Thymus (tissue), 14 donors: ENCODE data around the gene MGRN1. TPM values are rescaled to one million over a fixed set of nuclear protein-coding genes. Genes with fewer than 3 reads are reported as not detected.
A peak's percentile ranks its signal among the peaks of the same experiment; 100 is the strongest.

Experiments
- DNase-seq, 9 donors: peaks; one replicate each; pipeline ENCODE4 v3.0.0-alpha.2; 2013; ENCODE audit warnings: low spot score in 9 of 9, low read depth in 6 of 9, missing footprints in 1 of 9
- H3K27ac ChIP-seq, 2 donors: one replicate each; pipeline ENCODE4 v1.5.1; 2013; ENCODE audit warnings: control low read depth in 1 of 2, low read depth in 1 of 2, low read length in 1 of 2, mild to moderate bottlenecking in 1 of 2, moderate library complexity in 1 of 2
- H3K27me3 ChIP-seq, 2 donors: one replicate each; pipeline ENCODE4 v1.5.1; 2013; ENCODE audit warnings: low read length in 1 of 2; ENCODE audit not compliant: control insufficient read depth in 2 of 2, insufficient read depth in 1 of 2
- H3K36me3 ChIP-seq, 2 donors: one replicate each; pipeline ENCODE4 v1.5.1; 2013; ENCODE audit warnings: low read length in 1 of 2, mild to moderate bottlenecking in 1 of 2, moderate library complexity in 1 of 2; ENCODE audit not compliant: control insufficient read depth in 2 of 2, insufficient read depth in 2 of 2
- H3K4me1 ChIP-seq, 2 donors: one replicate each; pipeline ENCODE4 v1.5.1; 2013; ENCODE audit warnings: low read length in 2 of 2; ENCODE audit not compliant: control insufficient read depth in 2 of 2, insufficient read depth in 2 of 2
- H3K4me3 ChIP-seq, 2 donors: one replicate each; pipeline ENCODE4 v1.5.1; 2013; ENCODE audit warnings: low read length in 2 of 2, control low read depth in 1 of 2, mild to moderate bottlenecking in 1 of 2
- H3K9me3 ChIP-seq, 2 donors: one replicate each; pipeline ENCODE4 v1.5.1; 2013; ENCODE audit warnings: low read length in 1 of 2, mild to moderate bottlenecking in 1 of 2; ENCODE audit not compliant: control insufficient read depth in 2 of 2, insufficient read depth in 1 of 2
- WGBS: extraction: QIAGEN DNeasy Blood & Tissue Kit; methylation state at CpG from one replicate; pipeline ENCODE4 v1.1.7; 2013; 5-methylcytosine and 5-hydroxymethylcytosine counted together
- long read RNA-seq, 10 donors: transcript quantifications; one replicate each; lab custom pipeline, GENCODE V29; 2026
- polyA plus RNA-seq: library from polyadenylated mRNA; stranded (reverse); fragments of 200-250 nt; gene quantifications from one replicate; pipeline ENCODE4 v1.2.3, GENCODE V29; 2013
- total RNA-seq: library from RNA; stranded (reverse); fragments of 120-200 nt; gene quantifications from one replicate; pipeline ENCODE4 v1.2.4, GENCODE V29; 2013
- donor health status: healthy.

Gene MGRN1
- total RNA-seq (8.4 TPM), polyA plus RNA-seq (16.0 TPM)
- long read RNA-seq, donor 1, partial matches to known transcripts: 0 of 1 reads
- long read RNA-seq, donor 1, other reads (novel, unspliced or antisense): 0 of 1 reads
- long read RNA-seq, donor 2: 0 reads
- long read RNA-seq, donor 3, full-length matches to known transcripts: 4 of 4 reads
- long read RNA-seq, donor 3, partial matches to known transcripts: 0 of 4 reads
- long read RNA-seq, donor 3, other reads (novel, unspliced or antisense): 0 of 4 reads
- long read RNA-seq, donor 4, partial matches to known transcripts: 0 of 1 reads
- long read RNA-seq, donor 4, other reads (novel, unspliced or antisense): 0 of 1 reads
- long read RNA-seq, donor 5, full-length matches to known transcripts: 2 of 2 reads
- long read RNA-seq, donor 5, partial matches to known transcripts: 0 of 2 reads
- long read RNA-seq, donor 5, other reads (novel, unspliced or antisense): 0 of 2 reads
- long read RNA-seq, donor 6, partial matches to known transcripts: 0 of 5 reads
- long read RNA-seq, donor 6, other reads (novel, unspliced or antisense): 0 of 5 reads
- long read RNA-seq, donor 7, partial matches to known transcripts: 0 of 2 reads
- long read RNA-seq, donor 7, other reads (novel, unspliced or antisense): 0 of 2 reads
- long read RNA-seq, donor 8, partial matches to known transcripts: 0 of 1 reads
- long read RNA-seq, donor 8, other reads (novel, unspliced or antisense): 0 of 1 reads
- long read RNA-seq, donor 9, partial matches to known transcripts: 0 of 1 reads
- long read RNA-seq, donor 9, other reads (novel, unspliced or antisense): 0 of 1 reads
- long read RNA-seq, donor 10, transcript MGRN1-201 (17 exons, 3,968 nt): major isoform, 6 of 7 reads
- long read RNA-seq, donor 10, partial matches to known transcripts: 0 of 7 reads
- long read RNA-seq, donor 10, other reads (novel, unspliced or antisense): 0 of 7 reads

DNA sequence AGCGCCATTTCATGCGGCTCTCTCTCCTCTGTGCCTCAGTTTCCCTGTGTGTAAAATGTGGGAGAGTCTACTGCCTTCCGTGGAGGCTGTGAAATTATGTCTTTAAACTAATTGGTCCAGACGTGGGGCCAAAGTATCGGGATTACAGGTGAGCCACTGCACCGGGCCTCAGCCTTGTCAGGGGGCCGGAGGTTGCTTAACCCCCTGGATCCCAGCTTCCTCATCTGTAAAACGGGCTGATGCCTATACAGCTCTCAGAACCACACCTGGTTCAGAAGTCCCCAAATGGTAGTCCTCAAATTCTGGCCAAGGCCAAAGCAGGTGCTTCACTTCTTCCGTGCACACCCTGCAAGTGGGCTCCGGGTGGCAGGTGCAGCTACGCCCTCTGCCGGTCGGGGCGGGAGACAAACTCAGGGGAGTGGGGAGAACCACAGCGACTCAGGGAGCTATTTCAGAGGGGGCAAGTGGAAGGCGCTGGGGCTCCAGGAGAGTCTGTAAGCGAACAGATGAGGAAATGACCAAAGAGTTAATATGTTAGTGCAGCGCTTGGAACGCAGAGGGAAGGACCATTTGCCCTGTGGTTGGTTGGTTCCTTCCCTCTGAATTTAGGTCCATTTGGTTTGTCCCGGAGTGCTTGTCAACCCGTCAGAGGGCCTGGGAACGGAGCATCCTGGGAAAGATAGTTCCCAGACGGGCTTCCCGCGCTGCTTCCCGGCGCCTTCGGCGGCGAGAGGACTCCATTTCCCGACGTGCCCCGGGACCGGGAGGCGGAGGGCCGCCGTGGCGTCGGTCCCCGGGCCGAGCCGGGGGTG, at the start of gene MGRN1:
TSS of gene MGRN1 (plus strand) at position 812 of the 812 bp plus-strand sequence. CDS start 135 bp downstream, outside the sequence.
- Histone ChIP-seq H3K4me3 (peak within 1 kb of the TSS; percentile 68 to 98), H3K36me3 (peaks cover 8 to 9% of the 10 kb centered on the region in 2 donors), H3K4me1 (peaks cover 14 to 20% of the 10 kb centered on the region in 2 donors), H3K9me3 (peaks cover 0 to 3% of the 10 kb centered on the region in 2 donors), H3K27ac (peak within 1 kb of the TSS; percentile 91 to 92), H3K27me3 (no peaks in the 10 kb centered on the region)
- DNase-seq: peak; percentile 93 to 98 (median 95)
- WGBS: 13% methylated on average over 42 of the region's 42 CpGs

- 50% methylated on average over 11 of the region's 11 CpGs for WGBS
- H3K36me3 ChIP-seq: no peaks in the 10 kb centered on the region
- DNase-seq: peak in 2 of 9 donors; percentile 24 to 38
- H3K27me3 ChIP-seq: no peaks in the 10 kb centered on the region
- H3K27ac ChIP-seq: no peak overlapping the region
- H3K4me1 ChIP-seq: peaks cover 0 to 14% of the 10 kb centered on the region in 2 donors
- no peak overlapping the region for H3K4me3 ChIP-seq
- no peaks in the 10 kb centered on the region for H3K9me3 ChIP-seq
Measured at GRCh38 chr16:4574919-4575705, 49.5 kb upstream of the MGRN1 start.

- WGBS: 98% methylated on average over 15 of the region's 15 CpGs
- peaks cover 0 to 14% of the 10 kb centered on the region in 2 donors for H3K4me1 ChIP-seq
- H3K36me3 ChIP-seq: no peaks in the 10 kb centered on the region
- H3K4me3 ChIP-seq: no peak overlapping the region
- no peak overlapping the region for H3K27ac ChIP-seq
- H3K9me3 ChIP-seq: no peaks in the 10 kb centered on the region
- no peaks in the 10 kb centered on the region for H3K27me3 ChIP-seq
- DNase-seq: no peak
Measured at GRCh38 chr16:4576008-4576407, 48.6 kb upstream of the MGRN1 start.

GRCh38 chr16:4578961-4579530, 45.6 kb upstream of the MGRN1 start:
- H3K4me3 ChIP-seq: no peak overlapping the region
- peaks cover 0 to 14% of the 10 kb centered on the region in 2 donors for H3K4me1 ChIP-seq
- WGBS: 87% methylated on average over 13 of the region's 13 CpGs
- no peak overlapping the region for H3K27ac ChIP-seq
- no peaks in the 10 kb centered on the region for H3K36me3 ChIP-seq
- no peaks in the 10 kb centered on the region for H3K27me3 ChIP-seq
- peak in 1 of 9 donors; percentile 18 for DNase-seq
- H3K9me3 ChIP-seq: no peaks in the 10 kb centered on the region

DNA sequence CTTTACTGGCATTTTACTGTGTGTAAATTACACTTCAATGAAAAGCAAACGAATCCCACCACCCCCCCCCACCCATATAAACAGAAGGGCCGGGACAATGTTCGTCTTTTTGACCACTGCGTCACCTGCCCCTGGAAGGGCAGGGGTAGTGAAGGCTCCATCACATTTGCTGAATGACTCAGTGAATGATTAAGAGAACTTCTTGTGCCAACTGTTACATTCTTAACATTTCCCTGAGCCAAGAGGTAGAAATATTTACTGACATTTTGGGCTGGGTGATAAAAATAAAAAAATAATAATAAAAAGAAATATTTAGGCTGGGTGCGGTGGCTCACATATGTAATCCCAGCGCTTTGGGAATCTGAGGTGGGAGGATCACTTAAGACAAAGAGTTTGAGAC, 44.4 kb upstream of the MGRN1 start:
- Histone ChIP-seq H3K4me3 (no peak overlapping the region), H3K36me3 (no peaks in the 10 kb centered on the region), H3K27me3 (no peaks in the 10 kb centered on the region), H3K4me1 (peaks cover 0 to 5% of the 10 kb centered on the region in 2 donors), H3K9me3 (no peaks in the 10 kb centered on the region), H3K27ac (no peak overlapping the region)
- WGBS: 87% methylated on average over 6 of the region's 6 CpGs
- DNase-seq: no peak

DNA sequence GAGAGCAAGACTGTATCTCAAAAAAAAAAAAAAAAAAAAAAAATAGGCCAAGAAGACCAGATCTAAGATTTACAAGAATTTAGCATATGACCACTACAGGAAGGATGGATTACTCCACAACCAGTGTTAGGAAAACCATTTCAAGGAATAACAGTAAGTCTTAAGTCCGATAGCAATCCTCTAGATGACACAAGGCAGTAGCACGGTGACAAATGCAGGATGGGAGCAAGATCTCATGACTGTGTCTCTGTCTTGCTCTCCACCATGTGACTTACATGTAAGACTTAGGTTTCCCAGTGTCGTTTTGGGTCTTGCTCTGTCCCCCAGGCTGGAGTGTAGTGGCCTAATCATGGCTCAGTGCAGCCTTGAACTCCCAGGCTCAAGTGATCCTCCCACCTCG, 40.7 kb upstream of the MGRN1 start:
- Histone ChIP-seq H3K27me3 (peaks cover 0 to 19% of the 10 kb centered on the region in 2 donors), H3K4me3 (no peak overlapping the region), H3K9me3 (peaks cover 1 to 11% of the 10 kb centered on the region in 2 donors), H3K4me1 (peaks cover 0 to 3% of the 10 kb centered on the region in 2 donors), H3K27ac (no peak overlapping the region), H3K36me3 (no peaks in the 10 kb centered on the region)
- WGBS: 96% methylated on average over 4 of the region's 4 CpGs
- no peak for DNase-seq

GRCh38 chr16:4586291-4586690, 38.3 kb upstream of the MGRN1 start:
- DNase-seq: no peak
- H3K4me3 ChIP-seq: no peak overlapping the region
- 81% methylated on average over 7 of the region's 7 CpGs for WGBS
- H3K4me1 ChIP-seq: peaks cover 0 to 3% of the 10 kb centered on the region in 2 donors
- no peak overlapping the region for H3K27ac ChIP-seq
- peaks cover 0 to 19% of the 10 kb centered on the region in 2 donors for H3K27me3 ChIP-seq
- peaks cover 1 to 11% of the 10 kb centered on the region in 2 donors for H3K9me3 ChIP-seq
- H3K36me3 ChIP-seq: no peaks in the 10 kb centered on the region

DNA sequence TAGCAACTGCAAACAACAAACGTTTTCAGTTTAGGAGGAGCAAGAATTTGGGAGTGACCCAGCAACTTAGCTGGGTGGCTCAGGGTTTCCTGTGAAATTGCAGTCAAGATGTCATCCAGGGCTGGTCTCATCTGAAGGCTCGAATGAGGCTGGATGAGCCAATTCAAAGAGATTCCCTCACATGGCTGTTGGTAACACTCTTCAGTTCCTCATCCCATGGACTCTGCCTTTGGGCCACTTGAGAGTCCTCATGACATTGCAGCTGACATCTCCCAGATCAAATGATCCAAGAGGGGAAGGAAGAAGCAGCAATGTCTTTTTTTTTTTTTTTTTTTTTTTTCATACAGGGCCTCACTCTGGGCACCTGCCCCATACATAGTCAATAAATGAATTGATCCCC, 36.2 kb upstream of the MGRN1 start:
- Histone ChIP-seq H3K27me3 (peaks cover 0 to 19% of the 10 kb centered on the region in 2 donors), H3K4me1 (peaks cover 0 to 3% of the 10 kb centered on the region in 2 donors), H3K36me3 (no peaks in the 10 kb centered on the region), H3K27ac (no peak overlapping the region), H3K9me3 (peaks cover 1 to 11% of the 10 kb centered on the region in 2 donors), H3K4me3 (no peak overlapping the region)
- no peak for DNase-seq
- 94% methylated on average over 2 of the region's 2 CpGs for WGBS
